HG03039 (cell line): Measurements from ENCODE around the gene ROBO1.
"Not testable (repeated sequence)": the region's sequence is repeated elsewhere in the genome, so short reads cannot be mapped to it uniquely, and the experiment has no call there.

Experiments used
- ATAC-seq: cut with Tn5 transposase; IDR thresholded peaks from one replicate; pipeline ENCODE4 v1.9.1; 2021; ENCODE audit warnings: mild to moderate bottlenecking, moderate library complexity; ENCODE audit not compliant: unreplicated experiment

ROBO1 gene

GRCh38 chr3:79178471-79179180, 589.2 kb downstream of the ROBO1 start:
- ATAC-seq, result no peak

GRCh38 chr3:79175870-79176269, 591.9 kb downstream of the ROBO1 start:
- ATAC-seq, result no peak

- not testable (repeated sequence) for ATAC-seq
Measured at GRCh38 chr3:79173259-79173658, 594.5 kb downstream of the ROBO1 start.

- no peak for ATAC-seq
Measured at GRCh38 chr3:79172241-79172640, 595.6 kb downstream of the ROBO1 start.

- no peak for ATAC-seq
Measured at GRCh38 chr3:79170021-79170420, 597.8 kb downstream of the ROBO1 start.

- ATAC-seq, result no peak
Measured at GRCh38 chr3:79167651-79168416, 600.0 kb downstream of the ROBO1 start.

GRCh38 chr3:79162653-79163052, 605.1 kb downstream of the ROBO1 start:
- ATAC-seq, result no peak

- no peak for ATAC-seq
Measured at GRCh38 chr3:79161941-79162340, 605.9 kb downstream of the ROBO1 start.

GRCh38 chr3:79160421-79160820, 607.4 kb downstream of the ROBO1 start:
- ATAC-seq, result no peak

GRCh38 chr3:79159736-79160135, 608.1 kb downstream of the ROBO1 start:
- no peak for ATAC-seq

GRCh38 chr3:79157191-79157590, 610.6 kb downstream of the ROBO1 start:
- ATAC-seq, result no peak

GRCh38 chr3:79154865-79155264, 612.9 kb downstream of the ROBO1 start:
- no peak for ATAC-seq

- no peak for ATAC-seq
Measured at GRCh38 chr3:79148786-79149185, 619.0 kb downstream of the ROBO1 start.

- ATAC-seq, result no peak
Measured at GRCh38 chr3:79146024-79146423, 621.8 kb downstream of the ROBO1 start.

- no peak for ATAC-seq
Measured at GRCh38 chr3:79140708-79141107, 627.1 kb downstream of the ROBO1 start.

- ATAC-seq, result no peak
Measured at GRCh38 chr3:79139395-79140068, 628.3 kb downstream of the ROBO1 start.

GRCh38 chr3:79125313-79125984, 642.3 kb downstream of the ROBO1 start:
- ATAC-seq, result no peak

- ATAC-seq, result no peak
Measured at GRCh38 chr3:79115458-79115857, 652.3 kb downstream of the ROBO1 start.

GRCh38 chr3:79113876-79114275, 653.9 kb downstream of the ROBO1 start:
- no peak for ATAC-seq

GRCh38 chr3:79111375-79112052, 656.3 kb downstream of the ROBO1 start:
- ATAC-seq, result no peak

GRCh38 chr3:79109754-79110153, 658.0 kb downstream of the ROBO1 start:
- no peak for ATAC-seq
